GM18499 (cell line): ENCODE results near the gene COL7A1.
"Not testable (repeated sequence)": the region's sequence is repeated elsewhere in the genome, so short reads cannot be mapped to it uniquely, and the experiment has no call there.

Experiments used
- ATAC-seq: cut with Tn5 transposase; IDR thresholded peaks from one replicate; pipeline ENCODE4 v1.9.1; 2021; ENCODE audit warnings: moderate number of reproducible peaks; ENCODE audit not compliant: insufficient read depth, unreplicated experiment

The COL7A1 gene

GRCh38 chr3:48565186-48565585, 29.9 kb downstream of the COL7A1 start:
- no peak for ATAC-seq

GRCh38 chr3:48564667-48565066, 30.5 kb downstream of the COL7A1 start:
- ATAC-seq: no peak

- no peak for ATAC-seq
These were observed 31.1 kb downstream of the COL7A1 start for GRCh38 chr3:48564022-48564421.

GRCh38 chr3:48563382-48563918, 31.7 kb downstream of the COL7A1 start, which contains the start of gene UCN2:
TSS of gene UCN2 (minus strand) at chr3:48563781. CDS start at chr3:48563124, 657 bp downstream.
- no peak for ATAC-seq

- no peak for ATAC-seq
These were observed 32.6 kb downstream of the COL7A1 start for GRCh38 chr3:48562367-48563095.

GRCh38 chr3:48561045-48561736, 33.9 kb downstream of the COL7A1 start:
- no peak for ATAC-seq

GRCh38 chr3:48560648-48561018, 34.5 kb downstream of the COL7A1 start:
- no peak for ATAC-seq

GRCh38 chr3:48558493-48559134, 36.5 kb downstream of the COL7A1 start:
- no peak for ATAC-seq

- peak; percentile 75 for ATAC-seq
These were observed 38.1 kb downstream of the COL7A1 start, which contains the start of gene PFKFB4 for GRCh38 chr3:48556796-48557626. TSS of gene PFKFB4 (minus strand) at chr3:48556803. CDS start at chr3:48556777, 26 bp downstream.

- no peak for ATAC-seq
These were observed 39.0 kb downstream of the COL7A1 start for GRCh38 chr3:48555949-48556795.

- ATAC-seq: no peak
These were observed 39.7 kb downstream of the COL7A1 start for GRCh38 chr3:48555231-48555948.

GRCh38 chr3:48553886-48554845, 41.0 kb downstream of the COL7A1 start:
- ATAC-seq: no peak

GRCh38 chr3:48553361-48553760, 41.8 kb downstream of the COL7A1 start:
- ATAC-seq: no peak

GRCh38 chr3:48552111-48552951, 42.8 kb downstream of the COL7A1 start:
- ATAC-seq: no peak

GRCh38 chr3:48551651-48552050, 43.5 kb downstream of the COL7A1 start:
- not testable (repeated sequence) for ATAC-seq
